HUES64 (cell line): Measurements from ENCODE around the gene FAM240A.

Experiments
- H3K27ac ChIP-seq: 2 replicates; pipeline ENCODE4 v1.7.0; 2013; ENCODE audit warnings: low read depth, low read length, inconsistent platforms
- H3K27me3 ChIP-seq: 2 replicates; pipeline ENCODE4 v1.6.1; 2013; ENCODE audit warnings: mild to moderate bottlenecking, low read length; ENCODE audit not compliant: insufficient read depth
- H3K36me3 ChIP-seq: 2 replicates; pipeline ENCODE4 v1.6.1; 2013; ENCODE audit warnings: mild to moderate bottlenecking, low read length; ENCODE audit not compliant: insufficient read depth
- H3K4me1 ChIP-seq: 2 replicates; pipeline ENCODE4 v1.6.1; 2013; ENCODE audit warnings: mild to moderate bottlenecking, low read length, moderate library complexity; ENCODE audit not compliant: insufficient read depth
- H3K4me3 ChIP-seq: 2 replicates; pipeline ENCODE4 v1.5.1; 2013; ENCODE audit warnings: mild to moderate bottlenecking, low read length, moderate library complexity
- H3K9ac ChIP-seq: 2 replicates; pipeline ENCODE4 v1.6.1; 2013; ENCODE audit warnings: mild to moderate bottlenecking, low read depth, low read length
- H3K9me3 ChIP-seq: 2 replicates; pipeline ENCODE4 v1.6.1; 2013; ENCODE audit warnings: low read depth, low read length; ENCODE audit not compliant: insufficient read depth
- WGBS: fragments of 150-250, 120-280 bp; methylation state at CpG from one replicate; pipeline ENCODE4 v1.1.7; 2013; ENCODE audit warnings: missing lambda C conversion rate; 5-methylcytosine and 5-hydroxymethylcytosine counted together

The FAM240A gene

DNA sequence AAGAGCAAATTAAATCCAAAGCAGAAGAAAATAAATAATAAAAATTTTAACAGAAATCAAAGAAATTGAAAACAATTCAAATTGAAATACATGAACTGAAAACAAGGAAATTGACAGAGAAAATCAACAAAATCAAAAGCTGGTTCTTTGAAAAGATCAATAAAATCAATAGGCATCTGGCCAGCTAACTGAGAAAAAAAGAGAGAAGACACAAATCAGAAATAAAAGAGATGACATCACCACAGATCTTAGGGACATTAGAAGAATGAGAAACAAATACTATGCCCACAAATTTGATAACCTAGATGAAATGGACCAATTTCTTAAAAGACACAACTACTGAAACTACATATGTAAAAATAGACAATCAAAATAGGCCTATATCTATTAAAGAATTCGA is 38.8 kb downstream of the FAM240A start:
- no peak overlapping the region for H3K9ac ChIP-seq
- no peaks in the 10 kb centered on the region for H3K36me3 ChIP-seq
- no peak overlapping the region for H3K27ac ChIP-seq
- peaks cover 13% of the 10 kb centered on the region for H3K9me3 ChIP-seq
- no peak overlapping the region for H3K4me3 ChIP-seq
- H3K4me1 ChIP-seq: no peaks in the 10 kb centered on the region
- no CpG with 5 or more reads among the region's 1 CpG for whole genome bisulfite sequencing
- H3K27me3 ChIP-seq: no peaks in the 10 kb centered on the region

DNA sequence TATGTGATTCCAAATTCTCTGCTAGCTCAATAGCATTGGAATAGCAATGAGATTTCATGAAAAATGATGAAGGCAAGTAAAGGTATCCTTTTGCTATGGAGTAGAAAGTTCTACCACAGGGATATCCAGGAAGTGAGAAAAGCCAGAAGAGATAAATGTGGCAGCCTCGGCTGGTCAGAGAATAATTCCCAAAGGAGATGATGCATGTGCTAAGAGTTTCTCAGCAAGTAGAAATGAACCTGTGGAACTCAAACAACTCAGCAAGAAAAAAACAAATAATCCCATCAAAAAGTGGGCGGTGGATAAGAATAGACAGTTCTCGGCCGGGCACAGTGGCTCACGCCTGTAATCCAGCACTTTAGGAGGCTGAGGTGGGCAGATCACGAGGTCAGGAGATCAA is 42.9 kb downstream of the FAM240A start:
- Histone ChIP-seq H3K4me3 (no peak overlapping the region), H3K9ac (no peak overlapping the region), H3K4me1 (peaks cover 26% of the 10 kb centered on the region), H3K27ac (no peak overlapping the region), H3K9me3 (peaks cover 13% of the 10 kb centered on the region), H3K27me3 (no peaks in the 10 kb centered on the region), H3K36me3 (no peaks in the 10 kb centered on the region)
- WGBS: 93% methylated on average over 6 of the region's 6 CpGs

DNA sequence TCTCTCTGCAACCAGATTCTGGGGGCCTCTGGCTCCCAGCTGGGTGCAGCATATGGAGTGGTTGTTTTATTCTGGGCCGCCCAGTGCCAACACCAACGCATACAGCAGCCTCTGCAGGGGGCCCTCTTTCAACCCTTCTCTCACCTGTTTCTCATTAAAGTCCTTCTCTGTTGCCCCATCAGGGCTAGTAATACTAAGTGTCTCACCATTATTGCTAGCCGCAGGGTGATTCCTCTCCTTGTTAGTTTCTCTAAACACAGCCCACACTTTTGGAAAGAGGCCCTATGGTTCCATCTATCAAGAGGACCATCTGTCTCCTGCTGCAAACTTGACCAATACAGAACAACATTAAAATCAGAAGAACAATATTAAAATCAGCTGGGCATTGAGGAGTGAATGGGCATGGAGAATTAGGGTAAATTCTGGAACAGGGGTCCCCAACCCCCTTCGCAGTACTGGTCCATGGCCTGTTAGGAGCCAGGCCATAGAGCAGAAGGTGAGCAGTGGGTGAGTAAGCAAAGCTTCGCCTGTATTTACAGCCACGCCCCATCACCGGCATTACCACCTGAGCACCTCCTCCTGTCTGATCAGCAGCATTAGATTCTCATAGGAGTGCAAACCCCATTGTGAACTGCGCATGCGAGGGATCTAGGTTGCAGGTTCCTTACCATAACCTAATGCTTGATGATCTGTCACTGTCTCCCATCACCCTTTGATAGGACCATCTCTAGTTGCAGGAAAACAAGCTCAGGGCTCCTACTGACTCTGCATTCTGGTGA is 44.6 kb downstream of the FAM240A start:
- H3K27me3 ChIP-seq: no peaks in the 10 kb centered on the region
- H3K9me3 ChIP-seq: peaks cover 7% of the 10 kb centered on the region
- no peak overlapping the region for H3K9ac ChIP-seq
- H3K4me3 ChIP-seq: no peak overlapping the region
- H3K4me1 ChIP-seq: peaks cover 41% of the 10 kb centered on the region
- no peak overlapping the region for H3K27ac ChIP-seq
- H3K36me3 ChIP-seq: no peaks in the 10 kb centered on the region
- 78% methylated on average over 9 of the region's 9 CpGs for WGBS

DNA sequence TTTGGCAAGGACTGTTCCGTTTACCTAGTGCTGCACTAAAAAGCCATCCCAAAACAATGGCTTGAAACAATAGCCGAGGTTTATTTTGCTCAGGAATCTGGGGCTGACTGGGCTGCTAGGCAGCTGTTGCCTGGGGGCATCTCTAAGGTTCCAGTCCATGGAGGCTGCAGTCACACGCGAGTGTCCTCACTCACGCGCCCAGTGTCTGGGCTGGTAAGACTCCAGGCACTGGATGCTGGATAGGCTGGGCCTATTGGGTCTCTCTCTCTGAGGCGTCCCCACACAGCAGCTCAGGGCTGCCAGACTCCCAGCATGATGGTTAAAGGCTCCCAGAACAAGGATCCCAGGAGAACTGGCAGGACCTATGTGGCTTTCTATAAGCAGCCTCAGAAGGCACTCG is 47.0 kb downstream of the FAM240A start:
- H3K36me3 ChIP-seq: no peaks in the 10 kb centered on the region
- H3K4me3 ChIP-seq: no peak overlapping the region
- no peaks in the 10 kb centered on the region for H3K27me3 ChIP-seq
- H3K27ac ChIP-seq: no peak overlapping the region; the same call in 1 of the 2 replicates
- peak overlapping the region; percentile 17; the same call in 1 of the 2 replicates for H3K9ac ChIP-seq
- WGBS: 65% methylated on average over 8 of the region's 8 CpGs
- no peaks in the 10 kb centered on the region for H3K9me3 ChIP-seq
- H3K4me1 ChIP-seq: peaks cover 51% of the 10 kb centered on the region

DNA sequence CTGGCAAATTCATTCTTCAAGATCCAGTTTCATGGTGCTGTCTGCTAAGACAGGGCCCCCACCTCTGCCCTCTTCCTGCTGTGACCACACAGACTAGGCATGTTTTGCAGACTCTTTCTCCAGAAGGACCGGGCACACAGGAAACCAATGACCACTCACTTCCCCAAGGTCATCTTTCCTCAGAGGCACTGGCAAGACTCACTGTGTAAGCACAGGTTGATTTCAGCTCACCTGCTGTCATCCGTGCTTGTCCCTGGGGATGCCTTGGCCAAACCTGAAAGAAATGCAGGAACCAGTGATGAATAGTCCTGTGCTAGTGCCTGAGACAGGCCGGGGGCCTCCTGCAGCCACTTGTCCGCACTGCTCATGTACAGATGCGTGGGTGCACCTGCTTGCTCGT is 47.7 kb downstream of the FAM240A start:
- H3K4me1 ChIP-seq: peaks cover 51% of the 10 kb centered on the region
- no peaks in the 10 kb centered on the region for H3K27me3 ChIP-seq
- H3K9ac ChIP-seq: no peak overlapping the region
- no peaks in the 10 kb centered on the region for H3K36me3 ChIP-seq
- no peak overlapping the region for H3K27ac ChIP-seq
- H3K9me3 ChIP-seq: no peaks in the 10 kb centered on the region
- WGBS: 83% methylated on average over 6 of the region's 6 CpGs
- H3K4me3 ChIP-seq: no peak overlapping the region

DNA sequence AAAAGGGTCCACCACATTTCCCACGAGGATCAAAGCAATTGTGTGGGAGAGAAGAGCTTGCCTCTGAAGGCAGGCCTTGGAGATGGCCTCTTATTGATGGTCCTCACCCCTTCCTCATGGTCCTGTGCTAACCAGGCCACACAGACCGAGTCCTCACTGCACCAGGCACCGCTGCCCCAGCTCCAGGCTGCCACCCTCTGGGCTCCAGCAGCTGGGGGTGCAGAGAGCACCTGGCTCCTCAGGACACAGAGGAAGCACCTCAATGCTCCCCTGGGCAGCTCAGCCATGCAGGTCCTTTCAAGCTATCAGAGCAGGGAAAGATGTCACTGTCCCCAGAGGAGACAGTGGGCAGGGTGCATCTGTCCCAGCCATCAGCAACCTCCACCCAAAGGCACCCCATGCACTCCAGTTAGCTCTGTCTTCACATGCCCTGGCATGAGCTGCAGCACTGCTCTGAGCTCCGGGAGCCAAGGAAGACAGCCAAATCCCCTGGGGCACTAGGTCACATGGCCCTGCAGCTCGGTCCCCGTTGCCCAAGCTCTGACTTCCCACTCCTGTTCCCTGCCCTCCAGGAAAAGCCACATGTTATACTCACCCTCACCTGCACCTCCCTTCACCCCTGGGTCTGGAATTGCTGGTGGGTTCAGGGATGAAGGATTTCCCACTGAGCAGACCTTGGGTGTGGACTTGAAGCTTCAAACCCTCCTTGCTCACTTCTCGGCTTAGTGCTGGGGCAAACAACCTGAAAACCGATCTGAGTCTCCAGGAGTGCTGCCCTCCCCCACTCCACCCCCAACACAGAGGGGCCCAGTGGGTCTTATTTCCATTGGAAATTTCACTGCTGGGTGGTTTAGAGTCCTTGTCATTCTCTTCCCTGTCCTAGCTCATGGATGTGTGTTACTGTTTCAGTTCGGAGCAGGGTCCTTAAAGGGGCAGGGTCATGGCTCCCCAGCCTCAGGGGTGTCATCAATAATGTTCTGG is 48.5 kb downstream of the FAM240A start:
- H3K36me3 ChIP-seq: no peaks in the 10 kb centered on the region
- no peak overlapping the region for H3K9ac ChIP-seq
- no peak overlapping the region for H3K27ac ChIP-seq
- WGBS: 55% methylated on average over 9 of the region's 9 CpGs
- H3K4me3 ChIP-seq: no peak overlapping the region
- no peaks in the 10 kb centered on the region for H3K9me3 ChIP-seq
- peaks cover 51% of the 10 kb centered on the region for H3K4me1 ChIP-seq
- no peaks in the 10 kb centered on the region for H3K27me3 ChIP-seq

DNA sequence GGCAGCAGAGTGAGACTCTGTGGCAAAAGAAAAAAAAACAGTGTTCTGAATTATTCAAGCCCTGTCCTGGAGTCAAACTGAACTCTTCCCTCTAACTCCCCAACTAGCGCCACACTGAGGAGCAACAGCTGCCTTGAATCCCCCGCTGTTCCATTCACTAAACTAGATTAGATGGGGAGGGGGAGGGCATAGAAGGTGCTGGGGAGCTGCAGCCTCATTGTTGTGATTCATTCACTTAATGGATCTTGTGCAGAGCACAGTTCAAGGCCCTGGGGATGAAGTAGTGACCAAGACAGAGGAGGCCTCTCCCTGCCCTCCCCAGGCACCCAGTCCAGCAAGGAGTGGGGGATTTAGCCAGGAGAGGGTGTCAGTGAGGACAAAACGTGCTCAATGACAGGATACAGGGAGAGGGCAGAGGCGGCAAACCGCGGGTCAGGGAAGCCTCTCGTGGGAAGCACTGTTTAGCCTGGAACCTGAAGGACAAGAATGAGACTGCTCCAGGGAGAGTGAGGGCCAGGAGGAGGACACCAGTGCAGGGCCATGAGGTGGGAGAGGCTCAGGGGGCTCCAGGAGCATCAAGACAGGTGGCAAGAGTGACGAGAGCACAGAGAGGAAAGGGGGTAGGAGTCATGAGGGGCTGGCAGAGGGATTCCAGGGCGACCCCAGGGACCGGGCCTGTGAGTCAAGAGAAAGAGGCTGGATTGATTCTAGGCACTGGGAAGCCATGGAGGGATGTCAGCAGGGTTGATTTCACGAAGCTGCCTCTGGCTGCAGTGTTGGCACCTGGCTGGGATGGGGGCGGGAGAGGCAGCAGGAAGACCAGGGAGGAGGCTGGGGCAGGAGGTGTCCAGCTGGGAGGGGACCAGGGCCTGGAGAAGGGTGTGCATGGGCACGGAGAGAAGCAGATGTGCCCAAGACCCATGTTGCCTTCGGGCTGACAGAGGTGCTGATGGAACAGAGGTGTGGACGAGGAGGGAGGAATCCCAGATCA is 49.7 kb downstream of the FAM240A start:
- Histone ChIP-seq H3K27me3 (no peaks in the 10 kb centered on the region), H3K36me3 (no peaks in the 10 kb centered on the region), H3K4me1 (peaks cover 43% of the 10 kb centered on the region), H3K9ac (no peak overlapping the region), H3K9me3 (no peaks in the 10 kb centered on the region), H3K4me3 (no peak overlapping the region), H3K27ac (no peak overlapping the region)
- WGBS: 70% methylated on average over 13 of the region's 15 CpGs

DNA sequence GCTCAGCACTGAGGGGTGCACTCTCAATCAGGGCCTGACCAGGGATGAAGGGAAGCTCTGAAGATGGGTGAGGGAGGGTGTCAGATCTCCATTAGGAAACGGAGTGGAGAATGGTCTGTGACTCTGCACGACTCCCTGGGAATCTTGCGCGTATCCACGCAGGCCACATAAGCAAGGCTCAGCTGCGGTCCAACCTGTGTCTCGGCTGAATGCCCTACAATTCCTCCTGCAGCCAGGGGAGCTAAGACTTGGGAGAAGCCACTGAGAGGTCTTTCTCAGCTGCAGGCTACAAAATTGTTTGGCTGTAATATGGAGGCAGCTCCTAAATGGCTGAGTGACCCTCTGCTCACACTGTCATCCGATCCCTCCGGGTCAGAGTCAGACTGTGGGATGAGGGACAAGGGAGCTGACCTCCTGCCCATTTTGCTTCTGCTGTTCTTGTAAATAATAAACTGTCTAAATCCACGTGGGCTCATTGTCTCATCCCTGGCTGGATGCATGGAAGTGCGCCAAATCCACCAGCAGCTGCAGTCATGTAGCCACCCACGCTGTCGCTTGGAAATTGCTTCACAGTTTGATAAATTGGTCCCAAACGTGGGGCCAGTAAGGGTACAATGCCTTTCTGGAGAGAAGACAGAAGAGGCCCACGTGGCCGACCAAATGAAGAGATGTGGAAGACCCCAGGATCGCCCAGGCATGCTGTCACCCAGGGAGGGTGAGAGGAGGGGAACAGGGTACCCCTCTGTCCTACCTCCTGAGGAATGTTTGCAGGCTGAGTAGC is 50.6 kb downstream of the FAM240A start:
- 90% methylated on average over 17 of the region's 17 CpGs for WGBS

DNA sequence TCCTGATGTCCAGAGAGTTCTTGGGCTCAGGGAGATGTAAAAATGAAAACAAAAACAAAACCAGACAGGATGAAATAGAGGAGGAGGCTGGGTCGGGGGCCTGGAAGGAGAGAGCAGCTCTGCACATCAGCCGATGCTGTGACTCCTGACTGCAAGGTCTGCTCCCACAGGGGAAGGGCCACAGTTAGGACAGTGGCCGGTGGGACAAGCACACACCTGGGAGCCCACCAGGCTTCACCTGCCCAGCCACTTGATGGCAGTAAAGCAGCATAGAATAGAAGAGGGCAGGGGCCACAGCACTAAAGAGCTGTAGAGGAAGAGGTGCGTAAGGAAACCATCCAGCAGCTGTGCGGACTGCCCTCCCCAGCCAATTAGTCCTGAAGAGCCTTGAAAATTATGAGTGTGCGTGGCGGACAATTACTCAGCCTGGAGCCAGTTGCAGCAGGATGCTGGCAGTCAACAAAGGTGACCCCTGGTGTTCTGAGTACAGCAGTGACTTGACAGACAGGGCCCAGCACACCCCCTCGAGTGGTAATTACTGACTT is 51.3 kb downstream of the FAM240A start:
- no peaks in the 10 kb centered on the region for H3K27me3 ChIP-seq
- WGBS: 87% methylated on average over 8 of the region's 8 CpGs
- no peaks in the 10 kb centered on the region for H3K9me3 ChIP-seq
- no peaks in the 10 kb centered on the region for H3K36me3 ChIP-seq
- H3K9ac ChIP-seq: no peak overlapping the region
- H3K27ac ChIP-seq: no peak overlapping the region
- peaks cover 40% of the 10 kb centered on the region for H3K4me1 ChIP-seq
- H3K4me3 ChIP-seq: no peak overlapping the region

More for the DNA sequence above, 50.6 kb downstream of the FAM240A start:
- H3K4me1 ChIP-seq: peaks cover 40% of the 10 kb centered on the region
- H3K4me3 ChIP-seq: no peak overlapping the region
- H3K9ac ChIP-seq: no peak overlapping the region
- no peak overlapping the region for H3K27ac ChIP-seq
- no peaks in the 10 kb centered on the region for H3K9me3 ChIP-seq
- no peaks in the 10 kb centered on the region for H3K36me3 ChIP-seq
- H3K27me3 ChIP-seq: no peaks in the 10 kb centered on the region
